T-helper 17 cell (primary cell): ENCODE data around the gene SH3YL1. TPM values are rescaled to one million over a fixed set of nuclear protein-coding genes. Genes with fewer than 3 reads are reported as not detected.

Experiments
- ATAC-seq: fragments of 150-1000 bp; cut with Tn5 transposase; 2 replicates; pipeline ENCODE4 v1.10.0; 2021; ENCODE audit warnings: mild to moderate bottlenecking, moderate library complexity
- DNase-seq, 3 donors: peaks; one replicate each; pipeline versions ENCODE4 v3.0.0 to v3.0.0-alpha.2; 2020 to 2021
- H3K9me3 ChIP-seq: one replicate; pipeline ENCODE4 v1.7.0; 2013; ENCODE audit warnings: low read length, mild to moderate bottlenecking; ENCODE audit not compliant: control insufficient read depth, poor library complexity, severe bottlenecking
- H3K27ac Mint-ChIP-seq: one replicate; pipeline ENCODE4 v1.8.0; 2022; ENCODE audit warnings: mild to moderate bottlenecking, moderate library complexity, mixed read lengths
- H3K27me3 Mint-ChIP-seq: one replicate; pipeline ENCODE4 v1.8.0; 2022; ENCODE audit warnings: mixed read lengths
- H3K36me3 Mint-ChIP-seq: one replicate; pipeline ENCODE4 v1.8.0; 2022; ENCODE audit warnings: low read depth, mixed read lengths
- H3K4me1 Mint-ChIP-seq: one replicate; pipeline ENCODE4 v1.8.0; 2022; ENCODE audit warnings: mild to moderate bottlenecking, mixed read lengths
- H3K4me3 Mint-ChIP-seq: one replicate; pipeline ENCODE4 v1.8.0; 2022; ENCODE audit warnings: mild to moderate bottlenecking, moderate library complexity, mixed read lengths
- total RNA-seq, 4 donors: library from RNA in 2 of 4; stranded (reverse) in 2 of 4; gene quantifications; one replicate each; pipeline ENCODE4 v1.2.3 and lab custom pipeline; 2022 to 2026

SH3YL1 gene
- total RNA-seq, 2 donors from 2014 or later, result 35.4 to 53.3 TPM

DNA sequence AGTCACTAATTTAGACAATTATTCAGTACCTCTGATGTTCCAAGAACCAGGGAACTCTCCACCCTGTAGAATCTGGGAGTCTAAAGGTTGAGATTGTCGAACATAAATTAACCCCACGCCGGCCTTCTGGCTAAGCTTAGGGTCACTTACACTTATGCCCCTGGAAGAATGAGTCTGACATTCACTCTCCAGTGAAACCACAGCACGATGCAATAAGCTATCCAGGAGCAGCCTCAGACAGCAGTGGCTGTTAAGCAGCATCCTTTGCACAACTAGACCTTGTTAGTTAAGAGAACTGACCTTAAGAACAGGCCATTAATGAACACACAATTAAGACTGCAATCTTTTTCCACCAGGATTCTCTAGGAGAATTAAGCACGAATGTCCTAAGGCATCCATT, 25.0 kb downstream of the SH3YL1 start:
- Mint-ChIP-seq H3K4me3 (no peak overlapping the region), H3K27ac (no peak overlapping the region), H3K27me3 (no peaks in the 10 kb centered on the region), H3K36me3 (peaks cover 12% of the 10 kb centered on the region), H3K4me1 (no peaks in the 10 kb centered on the region)
- ATAC-seq (no peak), DNase-seq (no peak)
- no peaks in the 10 kb centered on the region for H3K9me3 ChIP-seq

DNA sequence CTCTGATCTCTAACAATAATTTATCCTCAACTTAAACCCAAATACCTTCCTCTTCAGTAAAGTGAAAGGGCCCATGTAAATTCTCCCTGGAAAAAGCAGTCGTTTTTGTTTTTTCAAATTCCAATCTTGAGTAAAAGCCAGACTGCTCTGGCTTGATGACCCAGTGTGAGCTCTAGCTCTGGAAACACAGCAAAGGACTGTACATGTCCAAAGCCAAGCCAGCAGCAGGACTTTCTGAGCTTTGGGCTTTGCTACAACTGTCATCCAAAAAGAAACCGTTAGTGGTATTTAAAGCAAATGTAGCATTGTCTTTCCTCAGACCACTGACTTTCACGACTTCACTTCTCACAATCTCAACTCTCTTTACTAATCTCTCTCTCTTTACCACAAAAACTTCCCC, 25.4 kb downstream of the SH3YL1 start:
- H3K27me3 Mint-ChIP-seq, result no peaks in the 10 kb centered on the region
- H3K27ac Mint-ChIP-seq, result no peak overlapping the region
- H3K9me3 ChIP-seq, result no peaks in the 10 kb centered on the region
- H3K4me1 Mint-ChIP-seq, result no peaks in the 10 kb centered on the region
- ATAC-seq, result no peak
- no peak for DNase-seq
- peaks cover 12% of the 10 kb centered on the region for H3K36me3 Mint-ChIP-seq
- no peak overlapping the region for H3K4me3 Mint-ChIP-seq

DNA sequence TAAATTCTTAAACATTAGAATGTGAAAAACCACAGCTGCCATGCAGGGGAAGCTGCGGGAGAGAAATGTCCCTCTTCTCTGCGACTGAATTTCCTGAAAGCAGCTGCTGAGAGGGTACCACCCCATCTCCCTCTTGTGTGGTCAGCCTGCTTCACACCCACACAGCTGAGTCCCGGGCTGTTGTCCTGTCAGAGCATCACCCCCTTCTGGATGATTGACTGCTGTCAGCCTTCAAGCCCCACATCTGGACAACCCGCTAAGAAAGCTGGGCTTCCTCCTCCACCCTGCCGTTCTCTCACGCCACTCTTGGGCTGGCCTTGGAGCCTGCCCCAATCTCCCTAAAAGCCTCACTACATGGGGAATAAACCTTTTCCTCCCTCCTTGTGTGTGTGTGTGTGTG, 26.0 kb downstream of the SH3YL1 start:
- DNase-seq (no peak), ATAC-seq (no peak)
- Mint-ChIP-seq H3K4me1 (no peaks in the 10 kb centered on the region), H3K27ac (no peak overlapping the region), H3K36me3 (peaks cover 12% of the 10 kb centered on the region), H3K4me3 (no peak overlapping the region), H3K27me3 (no peaks in the 10 kb centered on the region)
- no peaks in the 10 kb centered on the region for H3K9me3 ChIP-seq

DNA sequence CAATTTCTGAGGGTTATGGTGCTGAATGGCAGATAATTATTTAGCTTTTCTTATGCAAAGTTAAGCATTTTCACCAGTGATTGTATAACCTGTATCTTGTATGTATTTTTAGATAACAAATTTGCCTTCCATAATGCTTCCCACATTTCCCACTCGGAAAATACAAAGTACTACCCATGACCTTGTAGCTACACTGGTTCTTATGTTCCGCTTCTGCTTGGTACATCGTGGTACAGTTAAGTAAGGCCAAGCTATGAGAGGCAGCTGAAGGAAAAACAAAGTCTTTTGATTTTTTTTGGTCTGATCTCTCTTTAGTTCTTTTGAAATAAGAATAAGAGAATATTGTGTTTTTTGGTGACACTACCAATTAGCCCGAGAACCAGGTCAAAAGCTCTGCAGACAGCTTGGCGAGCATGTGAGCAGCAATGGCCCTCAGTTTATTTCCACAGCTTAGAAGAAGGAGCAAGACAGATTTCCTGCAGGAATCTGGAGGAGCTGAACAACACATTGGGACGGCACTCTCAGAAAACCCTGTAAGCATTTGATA, 26.8 kb downstream of the SH3YL1 start:
- no peak overlapping the region for H3K4me3 Mint-ChIP-seq
- no peaks in the 10 kb centered on the region for H3K27me3 Mint-ChIP-seq
- H3K27ac Mint-ChIP-seq, result no peak overlapping the region
- ATAC-seq, result no peak
- no peaks in the 10 kb centered on the region for H3K9me3 ChIP-seq
- no peak for DNase-seq
- H3K4me1 Mint-ChIP-seq, result no peaks in the 10 kb centered on the region
- H3K36me3 Mint-ChIP-seq, result peaks cover 12% of the 10 kb centered on the region

DNA sequence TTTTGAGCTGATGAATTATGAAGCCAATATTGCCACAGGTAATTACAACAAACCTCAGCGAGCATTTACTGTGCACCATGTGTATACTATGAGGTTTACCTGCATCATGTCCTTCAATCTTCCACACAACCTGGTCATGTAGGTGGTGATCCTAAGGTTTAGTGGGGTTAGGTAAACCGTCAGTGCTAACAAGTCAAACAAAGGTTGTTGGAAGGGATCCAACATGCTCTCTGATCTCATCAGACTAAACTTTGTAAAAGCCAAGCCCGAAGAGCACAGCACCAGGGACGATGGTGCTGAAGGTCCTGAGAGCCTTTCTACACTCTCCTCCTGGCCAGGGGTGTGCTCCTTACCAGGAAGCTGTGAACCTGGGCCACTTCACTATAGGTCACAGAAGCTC, 29.4 kb downstream of the SH3YL1 start:
- ATAC-seq, result no peak
- Mint-ChIP-seq H3K4me3 (no peak overlapping the region), H3K27me3 (no peaks in the 10 kb centered on the region), H3K27ac (no peak overlapping the region), H3K4me1 (no peaks in the 10 kb centered on the region), H3K36me3 (peaks cover 3% of the 10 kb centered on the region)
- no peak for DNase-seq
- H3K9me3 ChIP-seq, result no peaks in the 10 kb centered on the region

DNA sequence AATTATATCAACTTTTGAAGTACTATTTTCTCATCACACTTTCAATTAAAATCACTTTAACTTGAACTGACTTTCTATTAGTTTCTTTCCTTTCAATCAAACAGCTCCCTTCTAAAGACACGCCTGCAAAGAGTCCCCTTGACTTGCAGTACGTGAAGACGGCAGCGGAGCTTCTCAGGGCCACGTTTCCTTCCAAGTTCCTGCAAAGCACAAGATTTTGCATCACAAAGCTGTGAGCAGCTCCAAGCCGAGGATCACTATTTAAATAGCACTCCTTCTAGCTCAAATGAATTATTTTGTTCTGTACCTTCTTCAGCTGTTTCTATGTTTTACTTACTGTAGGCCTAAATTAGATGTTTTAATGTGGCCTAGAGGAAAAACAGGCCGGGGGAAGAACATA, 30.8 kb downstream of the SH3YL1 start:
- Mint-ChIP-seq H3K36me3 (peaks cover 2% of the 10 kb centered on the region), H3K4me1 (peaks cover 2% of the 10 kb centered on the region), H3K27me3 (no peaks in the 10 kb centered on the region), H3K27ac (no peak overlapping the region), H3K4me3 (no peak overlapping the region)
- no peak for ATAC-seq
- no peaks in the 10 kb centered on the region for H3K9me3 ChIP-seq
- no peak for DNase-seq

DNA sequence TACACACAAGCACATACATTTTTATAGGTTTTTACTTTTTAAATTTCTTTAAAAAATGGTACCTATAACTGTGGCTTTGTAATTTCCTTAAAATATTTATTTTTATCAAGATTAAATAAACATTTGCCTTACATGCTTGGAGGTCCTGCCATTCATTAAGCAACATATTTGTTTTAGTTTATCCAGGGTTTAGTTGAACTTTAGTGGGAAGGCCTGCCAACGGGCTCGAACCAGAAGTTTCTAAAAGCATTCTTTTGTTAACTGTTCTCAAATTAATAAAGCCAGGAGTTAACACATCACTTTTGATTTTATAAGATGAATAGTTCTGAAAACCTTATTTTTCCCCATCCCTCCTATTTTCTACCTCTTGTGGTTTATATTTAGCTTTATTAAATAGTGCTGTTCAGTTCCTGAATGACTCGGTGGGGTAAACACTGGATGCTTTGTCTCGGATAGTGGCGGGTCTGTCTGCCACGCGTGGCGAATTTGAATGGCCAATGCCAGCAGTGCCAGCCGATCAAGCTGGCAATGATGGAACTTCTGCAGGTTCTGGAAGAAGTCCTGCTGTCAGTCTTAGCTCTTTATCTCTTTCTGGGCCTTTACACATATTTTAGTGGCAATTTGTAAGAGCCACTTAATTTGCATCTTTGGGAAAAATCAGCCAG, 32.2 kb downstream of the SH3YL1 start:
- H3K27me3 Mint-ChIP-seq, result no peaks in the 10 kb centered on the region
- H3K4me1 Mint-ChIP-seq, result peaks cover 2% of the 10 kb centered on the region
- ATAC-seq (no peak), DNase-seq (no peak)
- peaks cover 8% of the 10 kb centered on the region for H3K36me3 Mint-ChIP-seq
- H3K27ac Mint-ChIP-seq, result no peak overlapping the region
- no peaks in the 10 kb centered on the region for H3K9me3 ChIP-seq
- no peak overlapping the region for H3K4me3 Mint-ChIP-seq

DNA sequence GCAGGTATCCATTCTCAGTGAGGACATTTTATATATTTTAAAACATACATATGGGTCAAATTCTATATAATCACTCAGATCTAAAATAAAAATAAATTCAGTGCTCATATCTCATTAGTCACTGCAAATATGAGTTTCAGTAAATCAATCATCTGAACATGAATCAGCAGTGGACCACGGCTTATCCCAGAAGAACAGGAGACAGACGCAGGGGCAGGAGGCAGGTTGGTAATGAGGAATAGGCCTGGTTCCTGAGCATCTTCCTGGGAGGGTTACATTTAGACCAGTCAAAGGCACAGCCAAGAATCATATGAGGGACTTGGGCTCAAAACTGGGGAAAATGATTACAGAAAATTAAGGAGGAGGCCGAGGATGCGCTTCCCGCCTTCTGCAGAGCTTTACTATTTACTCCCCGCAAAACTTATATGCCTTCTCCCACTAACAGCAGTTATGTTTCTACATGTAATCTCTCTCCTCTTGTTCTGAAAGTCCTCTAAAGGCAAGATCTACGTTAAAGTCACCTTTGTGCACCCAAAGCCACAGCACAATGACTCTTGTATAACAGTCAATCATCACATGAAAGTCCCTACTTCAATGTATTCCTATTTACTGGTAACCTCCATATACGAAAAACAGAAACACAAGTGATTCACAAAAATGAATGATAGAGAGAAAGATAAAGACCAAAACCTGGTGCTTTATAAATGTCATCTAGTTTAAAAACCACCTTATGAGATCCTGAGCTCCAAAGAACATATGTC, 35.1 kb downstream of the SH3YL1 start:
- DNase-seq (no peak), ATAC-seq (no peak)
- H3K9me3 ChIP-seq, result no peaks in the 10 kb centered on the region
- no peak overlapping the region for H3K27ac Mint-ChIP-seq
- H3K27me3 Mint-ChIP-seq, result no peaks in the 10 kb centered on the region
- H3K4me3 Mint-ChIP-seq, result no peak overlapping the region
- peaks cover 2% of the 10 kb centered on the region for H3K4me1 Mint-ChIP-seq
- peaks cover 20% of the 10 kb centered on the region for H3K36me3 Mint-ChIP-seq

DNA sequence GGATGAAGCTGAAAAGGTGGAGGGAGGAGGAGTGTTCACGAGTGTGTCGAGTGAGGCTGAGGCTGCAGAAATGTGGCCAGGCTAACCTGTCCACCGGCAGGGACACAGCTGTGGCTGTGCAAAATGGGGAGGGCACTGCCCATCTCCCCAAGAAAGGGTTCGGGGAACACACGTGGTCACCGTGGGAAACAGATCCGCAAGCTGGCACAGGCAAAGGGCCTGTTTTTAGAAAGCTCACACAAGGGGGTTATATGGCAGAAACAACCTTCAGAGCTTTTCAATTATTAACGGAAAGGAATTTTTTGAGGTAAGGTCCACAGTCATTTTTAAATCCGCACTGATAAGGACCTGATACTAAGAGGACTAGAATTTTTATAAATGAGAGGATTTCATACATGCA, 35.7 kb downstream of the SH3YL1 start:
- Mint-ChIP-seq H3K4me3 (no peak overlapping the region), H3K27me3 (no peaks in the 10 kb centered on the region), H3K36me3 (peaks cover 20% of the 10 kb centered on the region), H3K27ac (no peak overlapping the region), H3K4me1 (peaks cover 2% of the 10 kb centered on the region)
- no peaks in the 10 kb centered on the region for H3K9me3 ChIP-seq
- DNase-seq, result no peak
- ATAC-seq, result no peak

DNA sequence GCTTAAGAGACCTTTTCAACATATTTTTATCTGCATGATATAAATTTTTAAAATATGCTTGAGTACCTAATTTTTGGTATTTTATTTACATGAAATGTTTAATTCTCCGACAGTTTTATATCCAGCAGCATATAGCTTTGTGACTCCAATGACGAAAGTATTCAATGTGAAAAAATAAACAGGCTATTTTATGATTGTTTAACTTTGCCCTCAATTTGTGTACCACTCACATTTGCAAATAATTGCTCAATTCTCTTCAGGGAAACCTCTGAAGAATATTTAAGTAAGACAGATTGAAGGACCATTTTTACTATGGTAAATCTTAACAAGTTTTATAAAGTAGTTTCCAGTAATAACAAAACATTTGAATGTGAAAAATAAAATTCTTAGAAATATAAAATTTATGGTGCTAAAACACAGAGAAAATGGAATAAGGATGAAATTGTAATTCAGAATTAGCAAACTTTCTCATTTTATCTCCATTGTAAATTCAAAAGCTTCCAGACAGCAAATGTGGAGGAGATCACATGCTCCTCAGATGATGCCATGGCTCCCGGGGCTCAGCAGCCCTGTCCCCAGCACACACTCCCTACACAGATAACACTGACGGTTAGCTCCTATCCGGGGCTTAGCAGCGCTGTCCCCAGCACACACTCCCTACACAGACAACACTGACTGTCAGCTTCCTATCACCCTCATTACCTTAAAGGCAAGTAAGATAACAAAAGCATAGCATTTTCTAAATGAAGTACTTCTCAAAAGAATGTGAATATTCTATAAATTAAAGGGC, 39.7 kb downstream of the SH3YL1 start:
- peaks cover 2% of the 10 kb centered on the region for H3K4me1 Mint-ChIP-seq
- ATAC-seq (no peak), DNase-seq (no peak)
- H3K36me3 Mint-ChIP-seq, result peaks cover 20% of the 10 kb centered on the region
- H3K9me3 ChIP-seq, result no peaks in the 10 kb centered on the region
- no peak overlapping the region for H3K4me3 Mint-ChIP-seq
- H3K27me3 Mint-ChIP-seq, result no peaks in the 10 kb centered on the region
- no peak overlapping the region for H3K27ac Mint-ChIP-seq

DNA sequence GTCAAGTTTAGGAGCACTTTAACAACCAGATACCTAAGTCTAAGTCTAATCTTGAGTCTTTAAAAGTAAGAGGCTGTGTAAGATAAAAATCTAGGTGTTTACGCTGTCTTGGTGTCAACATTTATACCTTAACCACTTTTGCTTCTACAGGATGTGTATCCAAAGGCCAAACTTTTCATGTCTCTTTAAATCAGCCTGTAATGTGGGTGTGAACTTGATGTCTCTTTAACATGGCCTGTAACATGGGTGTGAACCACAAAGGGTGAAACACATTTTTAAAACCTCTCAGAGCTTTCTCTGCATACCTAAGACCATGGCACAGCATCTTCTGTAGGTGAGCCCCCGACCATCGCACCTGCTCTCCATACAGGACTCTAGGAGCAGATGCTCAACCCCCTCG, 40.4 kb downstream of the SH3YL1 start:
- Mint-ChIP-seq H3K27ac (no peak overlapping the region), H3K4me3 (no peak overlapping the region), H3K4me1 (no peaks in the 10 kb centered on the region), H3K36me3 (peaks cover 18% of the 10 kb centered on the region), H3K27me3 (no peaks in the 10 kb centered on the region)
- DNase-seq (no peak), ATAC-seq (no peak)
- H3K9me3 ChIP-seq, result no peaks in the 10 kb centered on the region

DNA sequence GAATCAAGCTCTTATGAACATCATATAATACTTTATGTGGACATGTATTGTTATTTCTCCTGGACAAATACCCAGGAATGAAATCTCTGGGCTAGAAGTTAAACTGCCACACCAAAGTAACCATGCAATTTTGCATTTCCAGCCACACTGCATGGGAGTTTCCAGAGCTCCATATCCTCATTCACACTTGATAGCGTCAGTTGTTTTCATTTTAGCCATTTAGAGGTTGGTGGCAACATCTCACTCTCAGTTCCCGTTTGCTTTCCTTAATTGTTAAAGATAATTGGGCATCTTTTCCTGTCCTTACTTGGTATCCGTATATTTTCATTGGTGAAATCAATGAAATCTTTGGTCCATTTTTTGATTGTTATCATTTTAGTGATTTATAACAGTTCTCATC, 47.8 kb downstream of the SH3YL1 start:
- Mint-ChIP-seq H3K27me3 (no peaks in the 10 kb centered on the region), H3K27ac (no peak overlapping the region), H3K4me3 (no peak overlapping the region), H3K36me3 (peaks cover 12% of the 10 kb centered on the region), H3K4me1 (peaks cover 5% of the 10 kb centered on the region)
- H3K9me3 ChIP-seq, result no peaks in the 10 kb centered on the region
- DNase-seq (no peak), ATAC-seq (no peak)

DNA sequence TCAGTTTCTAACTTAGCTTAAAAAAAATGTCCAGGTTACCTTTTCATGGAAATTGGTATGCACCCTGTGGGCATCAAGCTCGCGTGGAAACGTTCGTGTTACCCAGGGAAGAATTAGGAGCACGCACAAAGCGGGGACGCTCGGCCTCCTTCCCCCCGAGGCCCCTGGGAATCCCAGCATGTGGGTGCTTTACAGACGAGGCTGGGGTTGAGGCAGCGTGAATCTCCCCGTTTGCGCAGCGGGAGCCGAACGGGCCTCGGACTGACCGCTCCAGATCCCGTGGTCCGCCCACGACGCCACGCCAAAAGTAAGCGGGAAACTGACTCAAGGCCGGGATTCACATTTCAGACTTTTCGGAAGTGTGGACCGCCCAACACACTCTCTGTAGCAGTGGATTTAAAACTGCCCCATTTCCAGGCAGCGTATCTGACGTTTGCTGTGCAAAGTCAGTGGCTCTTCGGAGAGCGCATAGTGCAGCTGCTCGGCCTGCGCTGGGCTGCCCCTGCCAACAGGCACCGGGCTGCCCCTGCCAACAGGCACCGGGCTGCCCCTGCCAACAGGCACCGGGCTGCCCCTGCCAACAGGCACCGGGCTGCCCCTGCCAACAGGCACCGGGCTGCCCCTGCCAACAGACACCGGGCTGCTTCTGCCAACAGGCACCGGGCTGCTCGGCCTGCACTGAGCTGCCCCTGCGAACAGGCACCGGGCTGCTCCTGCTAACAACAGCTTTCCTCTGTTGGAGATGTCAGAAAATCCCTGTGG, 49.7 kb downstream of the SH3YL1 start:
- Mint-ChIP-seq H3K27ac (no peak overlapping the region), H3K27me3 (no peaks in the 10 kb centered on the region), H3K4me1 (peaks cover 10% of the 10 kb centered on the region), H3K36me3 (peaks cover 12% of the 10 kb centered on the region), H3K4me3 (no peak overlapping the region)
- DNase-seq (no peak), ATAC-seq (no peak)
- H3K9me3 ChIP-seq, result no peaks in the 10 kb centered on the region
